Measurements from ENCODE around the gene PLCB1. TPM values are rescaled to one million over a fixed set of nuclear protein-coding genes. Genes with fewer than 3 reads are reported as not detected.
"Not testable (repeated sequence)": the region's sequence is repeated elsewhere in the genome, so short reads cannot be mapped to it uniquely, and the experiment has no call there.

The PLCB1 gene
- polyA plus RNA-seq, 4 donors: 39.1 to 53.5 (median 46.3) TPM

- no peak for DNase-seq (ENCODE audit: low read depth in 4 of 4, low spot score in 3 of 4)
These were observed 194.1 kb downstream of the PLCB1 start for GRCh38 chr20:8326191-8326590.

- DNase-seq (ENCODE audit: low read depth in 4 of 4, low spot score in 3 of 4): no peak
These were observed 194.8 kb downstream of the PLCB1 start for GRCh38 chr20:8326899-8327298.

GRCh38 chr20:8328189-8328588 is 196.1 kb downstream of the PLCB1 start:
- no peak for DNase-seq (ENCODE audit: low read depth in 4 of 4, low spot score in 3 of 4)

- DNase-seq (ENCODE audit: low read depth in 4 of 4, low spot score in 3 of 4): no peak
These were observed 198.3 kb downstream of the PLCB1 start for GRCh38 chr20:8330319-8330784.

- DNase-seq (ENCODE audit: low read depth in 4 of 4, low spot score in 3 of 4): no peak
These were observed 199.0 kb downstream of the PLCB1 start for GRCh38 chr20:8330785-8331695.

GRCh38 chr20:8331740-8332412 is 199.8 kb downstream of the PLCB1 start:
- no peak for DNase-seq (ENCODE audit: low read depth in 4 of 4, low spot score in 3 of 4)

- no peak for DNase-seq (ENCODE audit: low read depth in 4 of 4, low spot score in 3 of 4)
These were observed 202.6 kb downstream of the PLCB1 start for GRCh38 chr20:8334641-8335040.

- no peak for DNase-seq (ENCODE audit: low read depth in 4 of 4, low spot score in 3 of 4)
These were observed 203.0 kb downstream of the PLCB1 start for GRCh38 chr20:8335059-8335458.

GRCh38 chr20:8335495-8336195 is 203.6 kb downstream of the PLCB1 start:
- no peak for DNase-seq (ENCODE audit: low read depth in 4 of 4, low spot score in 3 of 4)

GRCh38 chr20:8339349-8339748 is 207.3 kb downstream of the PLCB1 start:
- DNase-seq (ENCODE audit: low read depth in 4 of 4, low spot score in 3 of 4): no peak

- no peak for DNase-seq (ENCODE audit: low read depth in 4 of 4, low spot score in 3 of 4)
These were observed 210.3 kb downstream of the PLCB1 start for GRCh38 chr20:8342391-8342790.

- DNase-seq (ENCODE audit: low read depth in 4 of 4, low spot score in 3 of 4): no peak
These were observed 212.0 kb downstream of the PLCB1 start for GRCh38 chr20:8344106-8344505.

- DNase-seq (ENCODE audit: low read depth in 4 of 4, low spot score in 3 of 4): no peak
These were observed 212.6 kb downstream of the PLCB1 start for GRCh38 chr20:8344631-8345030.

GRCh38 chr20:8346700-8347270 is 214.7 kb downstream of the PLCB1 start:
- no peak for DNase-seq (ENCODE audit: low read depth in 4 of 4, low spot score in 3 of 4)

GRCh38 chr20:8350225-8350624 is 218.2 kb downstream of the PLCB1 start:
- not testable (repeated sequence) for DNase-seq (ENCODE audit: low read depth in 4 of 4, low spot score in 3 of 4)

GRCh38 chr20:8352486-8352885 is 220.4 kb downstream of the PLCB1 start:
- DNase-seq (ENCODE audit: low read depth in 4 of 4, low spot score in 3 of 4): no peak

GRCh38 chr20:8353512-8353911 is 221.4 kb downstream of the PLCB1 start:
- no peak for DNase-seq (ENCODE audit: low read depth in 4 of 4, low spot score in 3 of 4)

- no peak for DNase-seq (ENCODE audit: low read depth in 4 of 4, low spot score in 3 of 4)
These were observed 223.4 kb downstream of the PLCB1 start for GRCh38 chr20:8355453-8355852.

- DNase-seq (ENCODE audit: low read depth in 4 of 4, low spot score in 3 of 4): no peak
These were observed 224.7 kb downstream of the PLCB1 start for GRCh38 chr20:8356806-8357205.

- DNase-seq (ENCODE audit: low read depth in 4 of 4, low spot score in 3 of 4): no peak
These were observed 225.6 kb downstream of the PLCB1 start for GRCh38 chr20:8357703-8358102.

GRCh38 chr20:8360035-8360434 is 228.0 kb downstream of the PLCB1 start:
- DNase-seq (ENCODE audit: low read depth in 4 of 4, low spot score in 3 of 4): no peak
